HCT116 (cell line): Measurements from ENCODE around the gene SAMD14. TPM values are rescaled to one million over a fixed set of nuclear protein-coding genes. Genes with fewer than 3 reads are reported as not detected.

ENCODE experiments used
- ATAC-seq: fragments of 200-7000 bp; cut with Tn5 transposase; 2 replicates; pipeline ENCODE4 v1.9.1; 2020; ENCODE audit warnings: mild to moderate bottlenecking, moderate library complexity
- BruUV-seq: library from RNA; stranded (reverse); fragments of 400-500 nt; replicated peaks from 2 replicates; lab custom pipeline; 2021; lab: Mats Ljungman, UMichigan
- CTCF ChIA-PET: fragments of 300-600 bp; sonication (Branson Sonifier 250); formaldehyde crosslinking; loops from one replicate; lab custom pipeline; 2021; ENCODE audit warnings: antibody characterized with exemption; lab: Charles Lee
- POLR2A ChIA-PET: fragments of 300-600, 350-600 bp; sonication (Branson Sonifier 250); formaldehyde crosslinking; loops from one replicate; lab custom pipeline; 2021; ENCODE audit warnings: antibody characterized with exemption; lab: Charles Lee
- RAD21 ChIA-PET, 2 experiments: fragments of 300-600 bp; sonication (Branson Sonifier 250); formaldehyde crosslinking; loops; one replicate each; lab custom pipeline; 2023; ENCODE audit warnings: low total read pairs in 2 of 2; ENCODE audit not compliant: uncharacterized antibody in 2 of 2, unreplicated experiment in 2 of 2, low non-redundant PET in 1 of 2; lab: Charles Lee
- DNase-seq: peaks from one replicate; pipeline ENCODE4 v3.0.0-alpha.2; 2010; ENCODE audit warnings: low read depth, low spot score
- H2AFZ ChIP-seq: fragments of 200-600 bp; shearing (Covaris generic), sonication (generic); 2 replicates; pipeline ENCODE4 v1.6.1; 2017; ENCODE audit warnings: low read depth, mixed run types, mixed read lengths, antibody characterized with exemption, low read length; ENCODE audit not compliant: poor library complexity, severe bottlenecking
- H3K27ac ChIP-seq: 2 replicates; pipeline ENCODE4 v1.5.1; 2012; ENCODE audit warnings: low read depth, low read length
- H3K27me3 ChIP-seq: fragments of 200-600 bp; sonication (generic); 2 replicates; pipeline ENCODE4 v1.6.1; 2016; ENCODE audit warnings: mixed run types, low read length, mixed read lengths; ENCODE audit not compliant: insufficient read depth
- H3K36me3 ChIP-seq, 2 experiments: fragments of 200-500 bp in 1 of 2; fragments of 200-600 bp in 1 of 2; sonication (Bioruptor generic) in 1 of 2; sonication (generic) in 1 of 2; 2 replicates each; pipeline versions ENCODE4 v1.5.1 to v1.6.1; 2014 to 2016; ENCODE audit warnings: low read length in 2 of 2, inconsistent platforms in 1 of 2, mixed read lengths in 1 of 2, mixed run types in 1 of 2; ENCODE audit not compliant: insufficient read depth in 2 of 2, control insufficient read depth in 1 of 2
- H3K4me1 ChIP-seq, 2 experiments: fragments of 200-600 bp in 1 of 2; sonication (generic) in 1 of 2; 2 replicates each; pipeline versions ENCODE4 v1.5.1 to v1.6.1; 2012 to 2017; ENCODE audit warnings: low read length in 2 of 2, inconsistent platforms in 1 of 2, mild to moderate bottlenecking in 1 of 2, mixed read lengths in 1 of 2, mixed run types in 1 of 2, moderate library complexity in 1 of 2; ENCODE audit not compliant: insufficient read depth in 2 of 2, control insufficient read depth in 1 of 2
- H3K4me2 ChIP-seq: fragments of 200-600 bp; sonication (generic); 2 replicates; pipeline ENCODE4 v1.6.1; 2017; ENCODE audit warnings: mixed run types, low read length, mixed read lengths
- H3K4me3 ChIP-seq, 2 experiments: fragments of 200-600 bp in 1 of 2; sonication (generic) in 1 of 2; replicated peaks in 1 of 2; 2 replicates each; pipeline ENCODE4 v1.5.1; 2011 to 2016; ENCODE audit warnings: low read length in 2 of 2, control low read depth in 1 of 2, low read depth in 1 of 2, mild to moderate bottlenecking in 1 of 2, mixed read lengths in 1 of 2, mixed run types in 1 of 2
- H3K79me2 ChIP-seq: fragments of 200-600 bp; sonication (generic); 2 replicates; pipeline ENCODE4 v1.6.1; 2017; ENCODE audit warnings: mild to moderate bottlenecking, mixed run types, low read length, moderate library complexity, mixed read lengths; ENCODE audit not compliant: insufficient read depth
- H3K9ac ChIP-seq: fragments of 200-600 bp; sonication (generic); 2 replicates; pipeline ENCODE4 v1.6.1; 2016; ENCODE audit warnings: low read length, mixed read lengths
- H3K9me2 ChIP-seq: fragments of 200-600 bp; sonication (generic), shearing (Covaris generic); 2 replicates; pipeline ENCODE4 v1.6.1; 2017; ENCODE audit warnings: mixed run types, mild to moderate bottlenecking, moderate library complexity; ENCODE audit not compliant: insufficient read depth
- H3K9me3 ChIP-seq, 2 experiments: fragments of 200-500 bp in 1 of 2; fragments of 200-600 bp in 1 of 2; sonication (Bioruptor generic) in 1 of 2; sonication (generic) in 1 of 2; 2 replicates each; pipeline ENCODE4 v1.6.1; 2014 to 2017; ENCODE audit warnings: low read length in 2 of 2, mixed read lengths in 2 of 2, inconsistent platforms in 1 of 2, low read depth in 1 of 2, mild to moderate bottlenecking in 1 of 2, mixed run types in 1 of 2, moderate library complexity in 1 of 2; ENCODE audit not compliant: control insufficient read depth in 1 of 2, insufficient read depth in 1 of 2
- H4K20me1 ChIP-seq: fragments of 200-600 bp; sonication (generic), shearing (Covaris generic); 2 replicates; pipeline ENCODE4 v1.6.1; 2017; ENCODE audit warnings: mixed run types, mild to moderate bottlenecking, moderate library complexity; ENCODE audit not compliant: insufficient read depth
- CTCF ChIP-seq, 3 experiments: fragments of 200-600 bp in 1 of 3; sonication (generic) in 1 of 3; IDR thresholded peaks in 2 of 3; conservative IDR thresholded peaks in 1 of 3; 2 replicates each; pipeline ENCODE4 v1.5.1; 2012 to 2017; ENCODE audit warnings: low read depth in 2 of 3, low read length in 2 of 3, antibody characterized with exemption in 1 of 3, borderline replicate concordance in 1 of 3, control low read depth in 1 of 3, mild to moderate bottlenecking in 1 of 3, mixed read lengths in 1 of 3, mixed run types in 1 of 3, moderate library complexity in 1 of 3; ENCODE audit not compliant: insufficient read depth in 1 of 3
- ELF1 ChIP-seq: IDR thresholded peaks from 2 replicates; pipeline ENCODE4 v1.6.1; 2012; ENCODE audit warnings: low read depth, borderline replicate concordance
- EZH2 ChIP-seq: fragments of 200-600 bp; sonication (generic); IDR thresholded peaks from 2 replicates; pipeline ENCODE4 v1.6.1; 2017; ENCODE audit warnings: antibody characterized with exemption, mixed run types
- EZH2phosphoT487 ChIP-seq: fragments of 200-600 bp; IDR thresholded peaks from 2 replicates; pipeline ENCODE4 v1.6.1; 2018; ENCODE audit warnings: antibody characterized with exemption, borderline replicate concordance
- FOSL1 ChIP-seq: IDR thresholded peaks from 2 replicates; pipeline ENCODE4 v1.6.1; 2012; ENCODE audit warnings: low read depth
- JUND ChIP-seq: IDR thresholded peaks from 2 replicates; pipeline ENCODE4 v1.6.1; 2012
- POLR2AphosphoS5 ChIP-seq: IDR thresholded peaks from 2 replicates; pipeline ENCODE4 v1.6.1; 2011; ENCODE audit warnings: mild to moderate bottlenecking, low read depth, low read length, moderate library complexity
- RAD21 ChIP-seq: IDR thresholded peaks from 2 replicates; pipeline ENCODE4 v1.6.1; 2012; ENCODE audit warnings: low read depth, mild to moderate bottlenecking
- REST ChIP-seq: IDR thresholded peaks from 2 replicates; pipeline ENCODE4 v1.6.1; 2012; ENCODE audit warnings: low read depth
- SIN3A ChIP-seq: IDR thresholded peaks from 2 replicates; pipeline ENCODE4 v1.6.1; 2012; ENCODE audit warnings: low read depth
- SRF ChIP-seq: IDR thresholded peaks from 2 replicates; pipeline ENCODE4 v1.6.1; 2012; ENCODE audit warnings: low read depth
- TCF7L2 ChIP-seq: IDR thresholded peaks from 2 replicates; pipeline ENCODE4 v1.7.0; 2011; ENCODE audit warnings: borderline replicate concordance, inconsistent platforms; ENCODE audit not compliant: insufficient read depth, insufficient read length; ENCODE audit errors: extremely low read depth
- ZBTB33 ChIP-seq: IDR thresholded peaks from 2 replicates; pipeline ENCODE4 v1.6.1; 2011; ENCODE audit warnings: mild to moderate bottlenecking, low read length, moderate library complexity; ENCODE audit not compliant: insufficient replicate concordance; ENCODE audit errors: extremely low read depth
- ZFX ChIP-seq: fragments of 450-650 bp; IDR thresholded peaks from 2 replicates; pipeline ENCODE4 v1.6.1; 2017
- ZNF274 ChIP-seq: fragments of 200-500 bp; sonication (Bioruptor generic); IDR thresholded peaks from 2 replicates; pipeline ENCODE4 v1.6.1; 2014; ENCODE audit warnings: mild to moderate bottlenecking, low read depth, low read length, inconsistent platforms
- intact Hi-C: fragments of 100-400 bp; cut with micrococcal nuclease; formaldehyde crosslinking; loops from 2 replicates; pipeline ENCODE4 v1.10.0; 2022
- total RNA-seq: library from RNA; stranded (reverse); gene quantifications from one replicate; pipeline ENCODE4 v1.2.1, GENCODE V29; 2021; ENCODE audit not compliant: unreplicated experiment
- TF ChIP-seq, protein P1 (sequence below): IDR thresholded peaks from 2 replicates; pipeline ENCODE4 v1.6.1; 2012
- TF ChIP-seq, protein P2 (sequence below): IDR thresholded peaks from 2 replicates; pipeline ENCODE4 v1.6.1; 2012

The SAMD14 gene
- total RNA-seq, 1 experiment from 2014 or later: 1.5 TPM

GRCh38 chr17:50100480-50100883 is 29.5 kb downstream of the SAMD14 start:
- Histone ChIP-seq H3K79me2 (0 out of 2 replicates have a peak, but pooled peaks cover 5% of the 10 kb centered on the region), H3K9ac (no peak overlapping the region), H3K36me3 (peaks cover 0 to 7% of the 10 kb centered on the region in 2 experiments; a peak in 2 of 4 replicates), H3K9me2 (no peaks in the 10 kb centered on the region), H3K4me1 (peaks cover 38 to 43% of the 10 kb centered on the region in 2 experiments), H3K9me3 (no peaks in the 10 kb centered on the region), H3K4me2 (peak overlapping the region; percentile 42; the same call in 1 of the 2 replicates), H2AFZ (no peak overlapping the region), H3K27ac (no peak overlapping the region), H3K4me3 (no peak overlapping the region), H3K27me3 (no peaks in the 10 kb centered on the region), H4K20me1 (no peaks in the 10 kb centered on the region)
- ChIA-PET POLR2A (no interaction called here), RAD21 (no interaction called here), CTCF (interaction anchor here (1.1 to 1.7 kb wide), 3 partner anchors 14 to 78 kb away, joined by 4 to 7 read pairs (median 4); no protein-coding TSS in a partner anchor)
- BruUV-seq: no TSS peak
- intact Hi-C loops: no loop called here
- TF ChIP-seq TCF7L2 (no peak), ZFX (no peak), SIN3A (no peak), EZH2phosphoT487 (no peak), SRF (no peak), REST (no peak), FOSL1 (no peak), CTCF (IDR thresholded peaks at IDR 0.05 in 2 of 3, conservative IDR thresholded peaks at IDR 0.05 in 1 of 3; ENCODE audit: borderline replicate concordance in 1 of 3, insufficient read depth in 1 of 3, low read depth in 2 of 3, low read length in 2 of 3) (no peak), ZBTB33 (no peak), RAD21 (no peak), JUND (no peak), POLR2AphosphoS5 (no peak), ZNF274 (no peak), ELF1 (no peak), EZH2 (no peak)
- TF ChIP-seq, protein P1, sequence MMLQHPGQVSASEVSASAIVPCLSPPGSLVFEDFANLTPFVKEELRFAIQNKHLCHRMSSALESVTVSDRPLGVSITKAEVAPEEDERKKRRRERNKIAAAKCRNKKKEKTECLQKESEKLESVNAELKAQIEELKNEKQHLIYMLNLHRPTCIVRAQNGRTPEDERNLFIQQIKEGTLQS: no peak
- TF ChIP-seq, protein P2, sequence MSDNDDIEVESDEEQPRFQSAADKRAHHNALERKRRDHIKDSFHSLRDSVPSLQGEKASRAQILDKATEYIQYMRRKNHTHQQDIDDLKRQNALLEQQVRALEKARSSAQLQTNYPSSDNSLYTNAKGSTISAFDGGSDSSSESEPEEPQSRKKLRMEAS: no peak
- no peak for DNase-seq
- ATAC-seq: no peak
